ENCODE results near the gene SMIM31. TPM values are rescaled to one million over a fixed set of nuclear protein-coding genes. Genes with fewer than 3 reads are reported as not detected.

Gene SMIM31
- total and polyA plus RNA-seq, 2 donors (not counting 1 experiment from before 2014, with no cell fraction given), result not detected

GRCh38 chr4:164772076-164772475 lies 18.1 kb downstream of the SMIM31 start:
- Mint-ChIP-seq H3K4me3 (no peak overlapping the region), H3K27me3 (peaks cover 10% of the 10 kb centered on the region), H3K27ac (no peak overlapping the region), H3K9me3 (ENCODE audit: insufficient read depth) (no peaks in the 10 kb centered on the region), H3K4me1 (no peaks in the 10 kb centered on the region)
- 80% methylated on average over 1 of the region's 7 CpGs for WGBS (ENCODE audit: insufficient coverage)
- H3K9ac ChIP-seq (ENCODE audit: low read length), result no peak overlapping the region
- no peaks in the 10 kb centered on the region for H3K79me2 ChIP-seq (ENCODE audit: control insufficient read depth, insufficient read depth, low read length)
- no peak for ATAC-seq (ENCODE audit: low read depth)
- H3K27ac ChIP-seq (ENCODE audit: low read length in 2 of 2), result no peak overlapping the region
- H3K4me2 ChIP-seq (replicated peaks; ENCODE audit: low read depth, low read length, poor library complexity, severe bottlenecking), result no peak overlapping the region
- no peaks in the 10 kb centered on the region for H3K36me3 ChIP-seq (replicated peaks in 1 of 2; ENCODE audit: control extremely low read depth in 1 of 2, control insufficient read depth in 1 of 2, extremely low read depth in 1 of 2, insufficient read depth in 2 of 2, low read length in 1 of 2)
- CTCF ChIA-PET, result no interaction called here
- intact Hi-C loops (cut with micrococcal nuclease), result no loop called here
- no peaks in the 10 kb centered on the region for H3K4me1 ChIP-seq (ENCODE audit: control insufficient read depth in 2 of 2, insufficient read depth in 2 of 2, low read length in 2 of 2)
- peaks cover 0 to 3% (median 0%) of the 10 kb centered on the region in 4 experiments for H3K27me3 ChIP-seq (replicated peaks in 1 of 4; ENCODE audit: control extremely low read depth in 1 of 4, control insufficient read depth in 3 of 4, insufficient read depth in 4 of 4, low read length in 3 of 4)
- H3K4me3 ChIP-seq (ENCODE audit: control extremely low read depth in 1 of 5, extremely low read depth in 1 of 5, insufficient read depth in 1 of 5, low read depth in 2 of 5, low read length in 4 of 5), result no peak overlapping the region
- no peaks in the 10 kb centered on the region for H4K20me1 ChIP-seq (ENCODE audit: control insufficient read depth, insufficient read depth, low read length, poor library complexity, severe bottlenecking)
- no peak for DNase-seq
- H3K9me3 ChIP-seq (ENCODE audit: control extremely low read depth in 1 of 3, control insufficient read depth in 2 of 3, insufficient read depth in 1 of 3, low read length in 2 of 3), result no peaks in the 10 kb centered on the region
- TF ChIP-seq EZH2 (IDR thresholded peaks at IDR 0.05; ENCODE audit: borderline replicate concordance, insufficient read depth, low read depth, low read length, poor library complexity, severe bottlenecking) (no peak), CTCF (IDR thresholded peaks at IDR 0.05) (no peak)
- no peak overlapping the region for H2AFZ ChIP-seq (ENCODE audit: insufficient read depth, low read depth, low read length, poor library complexity, severe bottlenecking)
- POLR2A ChIA-PET, result no interaction called here

GRCh38 chr4:164779080-164779479 lies 25.1 kb downstream of the SMIM31 start:
- H3K27ac Mint-ChIP-seq, result no peak overlapping the region
- POLR2A ChIA-PET, result no interaction called here
- Histone ChIP-seq H2AFZ (ENCODE audit: insufficient read depth, low read depth, low read length, poor library complexity, severe bottlenecking) (no peak overlapping the region), H3K79me2 (ENCODE audit: control insufficient read depth, insufficient read depth, low read length) (no peaks in the 10 kb centered on the region), H3K4me2 (replicated peaks; ENCODE audit: low read depth, low read length, poor library complexity, severe bottlenecking) (no peak overlapping the region), H3K4me3 (ENCODE audit: control extremely low read depth in 1 of 5, extremely low read depth in 1 of 5, insufficient read depth in 1 of 5, low read depth in 2 of 5, low read length in 4 of 5) (no peak overlapping the region), H3K36me3 (replicated peaks in 1 of 2; ENCODE audit: control extremely low read depth in 1 of 2, control insufficient read depth in 1 of 2, extremely low read depth in 1 of 2, insufficient read depth in 2 of 2, low read length in 1 of 2) (no peaks in the 10 kb centered on the region), H3K9me3 (ENCODE audit: control extremely low read depth in 1 of 3, control insufficient read depth in 2 of 3, insufficient read depth in 1 of 3, low read length in 2 of 3) (no peaks in the 10 kb centered on the region), H3K4me1 (ENCODE audit: control insufficient read depth in 2 of 2, insufficient read depth in 2 of 2, low read length in 2 of 2) (no peaks in the 10 kb centered on the region), H4K20me1 (ENCODE audit: control insufficient read depth, insufficient read depth, low read length, poor library complexity, severe bottlenecking) (no peaks in the 10 kb centered on the region), H3K27me3 (replicated peaks in 1 of 4; ENCODE audit: control extremely low read depth in 1 of 4, control insufficient read depth in 3 of 4, insufficient read depth in 4 of 4, low read length in 3 of 4) (no peaks in the 10 kb centered on the region), H3K27ac (ENCODE audit: low read length in 2 of 2) (no peak overlapping the region), H3K9ac (ENCODE audit: low read length) (no peak overlapping the region)
- CTCF ChIA-PET, result interaction anchor here (1.8 kb wide), 1 partner anchor 9 kb away, joined by 5 read pairs; no protein-coding TSS in a partner anchor
- ATAC-seq (ENCODE audit: low read depth) (no peak), DNase-seq (no peak)
- no peak for TF ChIP-seq EZH2 (IDR thresholded peaks at IDR 0.05; ENCODE audit: borderline replicate concordance, insufficient read depth, low read depth, low read length, poor library complexity, severe bottlenecking)
- H3K4me3 Mint-ChIP-seq, result no peak overlapping the region
- intact Hi-C loops (cut with micrococcal nuclease), result loop anchor here (5.0 kb wide), 1 partner anchor 318 kb away; no protein-coding TSS in a partner anchor
- H3K27me3 Mint-ChIP-seq, result no peaks in the 10 kb centered on the region
- H3K9me3 Mint-ChIP-seq (ENCODE audit: insufficient read depth), result no peaks in the 10 kb centered on the region
- no peaks in the 10 kb centered on the region for H3K4me1 Mint-ChIP-seq
- WGBS (ENCODE audit: insufficient coverage), result 54% methylated on average over 2 of the region's 7 CpGs

Measured in B cell (primary cell).